ENCODE data around the gene MACROD2.

DNA sequence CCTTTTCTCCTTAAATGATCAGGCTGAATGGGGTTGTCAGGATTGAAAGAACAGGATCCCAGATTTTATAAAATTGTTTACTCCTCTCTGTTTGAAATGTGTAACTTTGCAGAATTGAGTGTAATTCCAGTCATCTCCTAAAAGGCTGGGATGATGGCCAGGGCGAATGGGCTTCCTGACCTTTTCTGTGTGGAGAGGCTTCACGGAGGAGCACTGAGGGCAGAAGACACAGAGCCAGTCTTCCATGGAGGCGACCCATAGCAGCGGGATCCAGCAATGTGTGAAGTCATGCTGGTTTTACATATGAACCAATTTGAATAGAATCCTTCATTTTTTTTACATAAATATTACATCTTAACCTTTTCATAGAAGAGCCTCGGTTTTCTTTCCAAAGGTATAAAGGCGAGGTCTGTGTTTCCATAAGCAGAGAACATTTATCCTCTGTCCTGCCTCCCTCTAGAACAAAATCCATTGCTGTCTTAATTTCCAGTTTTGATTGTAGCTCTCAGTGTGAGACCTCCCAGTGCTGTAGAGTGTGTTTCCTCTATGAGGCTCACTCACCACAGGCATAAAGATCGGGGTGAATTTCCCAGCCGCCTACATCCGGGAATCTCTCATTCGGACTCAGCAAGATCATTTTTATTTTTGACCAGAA, 711.8 kb downstream of the MACROD2 start:
- TF ChIP-seq ESRRG (CRISPR knock-in tag; IDR thresholded peaks at IDR 0.05) (no peak), PPARA (CRISPR knock-in tag; IDR thresholded peaks at IDR 0.05; ENCODE audit: borderline replicate concordance) (no peak), ARNTL (CRISPR knock-in tag; IDR thresholded peaks at IDR 0.05; ENCODE audit: borderline replicate concordance, low read depth) (no peak), CSDC2 (CRISPR knock-in tag; IDR thresholded peaks at IDR 0.05) (no peak), ZFP3 (CRISPR knock-in tag; IDR thresholded peaks at IDR 0.05) (no peak), ZC3H10 (CRISPR knock-in tag; IDR thresholded peaks at IDR 0.05) (no peak), TOX (CRISPR knock-in tag; IDR thresholded peaks at IDR 0.05; ENCODE audit: borderline replicate concordance) (no peak), SNAI2 (CRISPR knock-in tag; IDR thresholded peaks at IDR 0.05) (no peak)
- TF ChIP-seq, protein P1, sequence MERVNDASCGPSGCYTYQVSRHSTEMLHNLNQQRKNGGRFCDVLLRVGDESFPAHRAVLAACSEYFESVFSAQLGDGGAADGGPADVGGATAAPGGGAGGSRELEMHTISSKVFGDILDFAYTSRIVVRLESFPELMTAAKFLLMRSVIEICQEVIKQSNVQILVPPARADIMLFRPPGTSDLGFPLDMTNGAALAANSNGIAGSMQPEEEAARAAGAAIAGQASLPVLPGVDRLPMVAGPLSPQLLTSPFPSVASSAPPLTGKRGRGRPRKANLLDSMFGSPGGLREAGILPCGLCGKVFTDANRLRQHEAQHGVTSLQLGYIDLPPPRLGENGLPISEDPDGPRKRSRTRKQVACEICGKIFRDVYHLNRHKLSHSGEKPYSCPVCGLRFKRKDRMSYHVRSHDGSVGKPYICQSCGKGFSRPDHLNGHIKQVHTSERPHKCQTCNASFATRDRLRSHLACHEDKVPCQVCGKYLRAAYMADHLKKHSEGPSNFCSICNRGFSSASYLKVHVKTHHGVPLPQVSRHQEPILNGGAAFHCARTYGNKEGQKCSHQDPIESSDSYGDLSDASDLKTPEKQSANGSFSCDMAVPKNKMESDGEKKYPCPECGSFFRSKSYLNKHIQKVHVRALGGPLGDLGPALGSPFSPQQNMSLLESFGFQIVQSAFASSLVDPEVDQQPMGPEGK (CRISPR knock-in tag; IDR thresholded peaks at IDR 0.05; ENCODE audit: borderline replicate concordance): no peak
